ENCODE results near the gene METTL25B. TPM values are rescaled to one million over a fixed set of nuclear protein-coding genes. Genes with fewer than 3 reads are reported as not detected.
A peak's percentile ranks its signal among the peaks of the same experiment; 100 is the strongest.

Gene METTL25B
- total and polyA plus RNA-seq, 2 experiments from 2014 or later, result 18.3 to 21.1 TPM

GRCh38 chr1:156747742-156748669 lies 19.7 kb downstream of the METTL25B start:
- peaks cover 43% of the 10 kb centered on the region for H3F3A ChIP-seq (replicated peaks; ENCODE audit: low read depth)
- peaks cover 52% of the 10 kb centered on the region for H3K4me1 ChIP-seq (ENCODE audit: insufficient read depth)
- Mint-ChIP-seq H3K27me3 (ENCODE audit: insufficient read depth, low read depth, poor library complexity) (peaks cover 25% of the 10 kb centered on the region), H3K27ac (peak overlapping the region; percentile 100), H3K9me3 (no peaks in the 10 kb centered on the region; the same call in 1 of the 3 replicates), H3K4me3 (peak overlapping the region; percentile 89), H3K4me1 (peaks cover 60% of the 10 kb centered on the region), H3K36me3 (ENCODE audit: low read depth) (peaks cover 47% of the 10 kb centered on the region)
- no peak overlapping the region for H2AFZ ChIP-seq
- ATAC-seq, result no peak
- no peaks in the 10 kb centered on the region for H3K27me3 ChIP-seq (ENCODE audit: insufficient read depth)
- H3K4me3 ChIP-seq, result peak overlapping the region; percentile 88
- H3K36me3 ChIP-seq (ENCODE audit: insufficient read depth), result 0 out of 2 replicates have a peak, but pooled peaks cover 1% of the 10 kb centered on the region
- H3K27ac ChIP-seq (ENCODE audit: low read depth), result peak overlapping the region; percentile 98
- no peak for DNase-seq (ENCODE audit: low spot score)
- peak overlapping the region; percentile 100 for H3K4me2 ChIP-seq
- no peak for TF ChIP-seq EZH2phosphoT487 (IDR thresholded peaks at IDR 0.05; ENCODE audit: unreplicated experiment)
- no peaks in the 10 kb centered on the region for H3K9me2 ChIP-seq (ENCODE audit: insufficient read depth)
- H3K79me2 ChIP-seq (replicated peaks; ENCODE audit: insufficient read depth), result peaks cover 69% of the 10 kb centered on the region
- H4K20me1 ChIP-seq (replicated peaks; ENCODE audit: insufficient read depth), result peaks cover 16% of the 10 kb centered on the region

GRCh38 chr1:156748670-156749418 lies 20.6 kb downstream of the METTL25B start:
- Mint-ChIP-seq H3K4me3 (peak overlapping the region; percentile 89), H3K27ac (peak overlapping the region; percentile 73), H3K9me3 (no peaks in the 10 kb centered on the region; the same call in 1 of the 3 replicates), H3K4me1 (peaks cover 62% of the 10 kb centered on the region), H3K36me3 (ENCODE audit: low read depth) (peaks cover 41% of the 10 kb centered on the region), H3K27me3 (ENCODE audit: insufficient read depth, low read depth, poor library complexity) (peaks cover 24% of the 10 kb centered on the region)
- H3K27me3 ChIP-seq (ENCODE audit: insufficient read depth), result no peaks in the 10 kb centered on the region
- peak overlapping the region; percentile 99 for H3K4me3 ChIP-seq
- H3K4me2 ChIP-seq, result peak overlapping the region; percentile 100
- no peaks in the 10 kb centered on the region for H3K9me2 ChIP-seq (ENCODE audit: insufficient read depth)
- DNase-seq (ENCODE audit: low spot score) (no peak), ATAC-seq (no peak)
- peaks cover 16% of the 10 kb centered on the region for H4K20me1 ChIP-seq (replicated peaks; ENCODE audit: insufficient read depth)
- peaks cover 75% of the 10 kb centered on the region for H3K79me2 ChIP-seq (replicated peaks; ENCODE audit: insufficient read depth)
- H2AFZ ChIP-seq, result no peak overlapping the region
- H3K36me3 ChIP-seq (ENCODE audit: insufficient read depth), result no peaks in the 10 kb centered on the region
- peak overlapping the region; percentile 98 for H3K27ac ChIP-seq (ENCODE audit: low read depth)
- peaks cover 54% of the 10 kb centered on the region for H3K4me1 ChIP-seq (ENCODE audit: insufficient read depth)
- H3F3A ChIP-seq (replicated peaks; ENCODE audit: low read depth), result peaks cover 43% of the 10 kb centered on the region
- no peak for TF ChIP-seq ZNF331 (CRISPR knock-in tag; IDR thresholded peaks at IDR 0.05; ENCODE audit: low read depth)
- no peak for TF ChIP-seq ZNF462 (CRISPR knock-in tag; IDR thresholded peaks at IDR 0.05)
- TF ChIP-seq NANOG (IDR thresholded peaks at IDR 0.05; ENCODE audit: borderline replicate concordance), result no peak
- no peak for TF ChIP-seq CREB1 (CRISPR knock-in tag; IDR thresholded peaks at IDR 0.05; ENCODE audit: low read depth)
- no peak for TF ChIP-seq ZNF114 (CRISPR knock-in tag; IDR thresholded peaks at IDR 0.05)
- TF ChIP-seq POLR2AphosphoS5 (IDR thresholded peaks at IDR 0.05; ENCODE audit: low read depth), result no peak
- no peak for TF ChIP-seq STAT1 (IDR thresholded peaks at IDR 0.05; ENCODE audit: unreplicated experiment)
- TF ChIP-seq CTCF (conservative IDR thresholded peaks at IDR 0.05; ENCODE audit: low read depth in 2 of 2), result no peak

Measured in GM23338 (cell line).